Esophagus muscularis mucosa (tissue), 4 donors: Measurements from ENCODE around the gene TMED3. TPM values are rescaled to one million over a fixed set of nuclear protein-coding genes. Genes with fewer than 3 reads are reported as not detected.

Experiments
- DNase-seq: peaks from one replicate; pipeline ENCODE4 v3.0.0-alpha.2; 2017; ENCODE audit errors: extremely low spot score
- H3K27ac ChIP-seq, 4 donors: fragments of 200-600 bp; sonication (generic); replicated peaks in 1 of 4; 1 replicate in 3 of 4; 2 replicates in 1 of 4; pipeline ENCODE4 v1.5.1; 2016 to 2019; ENCODE audit warnings: mild to moderate bottlenecking in 1 of 4
- H3K27me3 ChIP-seq, 4 donors: fragments of 200-600 bp; sonication (generic); one replicate each; pipeline versions ENCODE4 v1.5.1 to v1.6.0; 2016 to 2019
- H3K36me3 ChIP-seq, 4 donors: fragments of 200-600 bp; sonication (generic); one replicate each; pipeline ENCODE4 v1.5.1; 2016 to 2019
- H3K4me1 ChIP-seq, 4 donors: fragments of 200-600 bp; sonication (generic); one replicate each; pipeline ENCODE4 v1.5.1; 2016 to 2019
- H3K4me3 ChIP-seq, 4 donors: fragments of 200-600 bp; sonication (generic); 1 replicate in 2 of 4; 2 replicates in 2 of 4; pipeline ENCODE4 v1.5.1; 2016 to 2019; ENCODE audit warnings: mild to moderate bottlenecking in 4 of 4, moderate library complexity in 1 of 4
- H3K9me3 ChIP-seq, 4 donors: fragments of 200-600 bp; sonication (generic); 1 replicate in 3 of 4; 2 replicates in 1 of 4; pipeline ENCODE4 v1.5.1; 2016 to 2019
- EP300 ChIP-seq: sonication (generic); formaldehyde crosslinking; IDR thresholded peaks from one replicate; pipeline ENCODE4 v1.6.1; 2017; ENCODE audit warnings: antibody characterized with exemption
- POLR2A ChIP-seq: fragments of 450-650 bp; IDR thresholded peaks from one replicate; pipeline ENCODE4 v1.6.1; 2017; ENCODE audit warnings: antibody characterized with exemption, moderate library complexity, mild to moderate bottlenecking, low read depth
- POLR2AphosphoS5 ChIP-seq, 2 donors: sonication (generic); formaldehyde crosslinking; IDR thresholded peaks; one replicate each; pipeline ENCODE4 v1.6.1; 2017; ENCODE audit warnings: antibody characterized with exemption in 2 of 2
- WGBS: methylation state at CpG from one replicate; pipeline ENCODE4 v1.1.5; 2018; 5-methylcytosine and 5-hydroxymethylcytosine counted together
- intact Hi-C: fragments of 100-400 bp; cut with DNase I; formaldehyde crosslinking; loops from one replicate; pipeline ENCODE4 v1.15.1; 2023
- total RNA-seq, 4 donors: library from RNA; depleted of rRNA; stranded (reverse); fragments of >200 nt; gene quantifications; one replicate each; pipeline versions ENCODE4 v1.1.0 to v1.2.1, GENCODE V29; 2016
- TF ChIP-seq, protein P1 (sequence below), 3 experiments: fragments of 200-600 bp in 2 of 3; fragments of 450-650 bp in 1 of 3; sonication (generic) in 2 of 3; IDR thresholded peaks; one replicate each; pipeline ENCODE4 v1.5.1; 2017 to 2019; ENCODE audit warnings: antibody characterized with exemption in 3 of 3, mild to moderate bottlenecking in 2 of 3, moderate library complexity in 1 of 3

Gene TMED3
- total RNA-seq, 4 donors from 2014 or later, result 17.9 to 26.5 (median 23.5) TPM

DNA sequence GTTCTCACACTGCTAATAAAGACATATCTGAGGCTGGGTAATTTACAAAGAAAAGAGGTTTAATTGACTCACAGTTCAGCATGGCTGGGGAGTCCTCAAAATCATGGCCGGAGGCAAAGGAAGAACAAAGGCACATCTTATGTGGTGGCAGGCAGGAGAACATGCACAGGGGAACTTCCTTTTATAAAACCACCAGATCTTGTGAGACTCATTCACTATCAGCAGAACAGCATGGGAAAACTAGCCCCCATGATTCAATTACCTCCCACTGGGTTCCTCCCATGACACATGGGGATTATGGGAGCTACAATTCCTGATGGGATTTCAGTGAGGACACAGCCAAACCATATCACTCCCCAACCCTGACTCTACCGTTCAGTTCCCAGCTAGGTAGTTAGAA, 61.5 kb downstream of the TMED3 start:
- H3K27me3 ChIP-seq, result no peaks in the 10 kb centered on the region
- 79% methylated on average over 2 of the region's 2 CpGs for WGBS
- H3K9me3 ChIP-seq, result no peaks in the 10 kb centered on the region
- H3K36me3 ChIP-seq, result no peaks in the 10 kb centered on the region
- TF ChIP-seq, protein P1, sequence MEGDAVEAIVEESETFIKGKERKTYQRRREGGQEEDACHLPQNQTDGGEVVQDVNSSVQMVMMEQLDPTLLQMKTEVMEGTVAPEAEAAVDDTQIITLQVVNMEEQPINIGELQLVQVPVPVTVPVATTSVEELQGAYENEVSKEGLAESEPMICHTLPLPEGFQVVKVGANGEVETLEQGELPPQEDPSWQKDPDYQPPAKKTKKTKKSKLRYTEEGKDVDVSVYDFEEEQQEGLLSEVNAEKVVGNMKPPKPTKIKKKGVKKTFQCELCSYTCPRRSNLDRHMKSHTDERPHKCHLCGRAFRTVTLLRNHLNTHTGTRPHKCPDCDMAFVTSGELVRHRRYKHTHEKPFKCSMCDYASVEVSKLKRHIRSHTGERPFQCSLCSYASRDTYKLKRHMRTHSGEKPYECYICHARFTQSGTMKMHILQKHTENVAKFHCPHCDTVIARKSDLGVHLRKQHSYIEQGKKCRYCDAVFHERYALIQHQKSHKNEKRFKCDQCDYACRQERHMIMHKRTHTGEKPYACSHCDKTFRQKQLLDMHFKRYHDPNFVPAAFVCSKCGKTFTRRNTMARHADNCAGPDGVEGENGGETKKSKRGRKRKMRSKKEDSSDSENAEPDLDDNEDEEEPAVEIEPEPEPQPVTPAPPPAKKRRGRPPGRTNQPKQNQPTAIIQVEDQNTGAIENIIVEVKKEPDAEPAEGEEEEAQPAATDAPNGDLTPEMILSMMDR (IDR thresholded peaks at IDR 0.05), result no peak
- TF ChIP-seq POLR2A (no peak), EP300 (no peak), POLR2AphosphoS5 (IDR thresholded peaks at IDR 0.05) (no peak)
- DNase-seq, result no peak
- no peak overlapping the region for H3K27ac ChIP-seq
- intact Hi-C loops, result no loop called here
- H3K4me1 ChIP-seq, result no peaks in the 10 kb centered on the region
- no peak overlapping the region for H3K4me3 ChIP-seq

Other genes with a start within 250 kb of the TMED3 start
- under 1 TPM in 2 of 4 donors, not detected in 2; 0.17 to 0.23 TPM for gene RASGRF1, start 220.3 kb upstream of the TMED3 start, total RNA-seq
- gene ANKRD34C, start 28.4 kb upstream of the TMED3 start, total RNA-seq, result not detected
- gene MINAR1, start 121.2 kb downstream of the TMED3 start, total RNA-seq, result under 1 TPM; 0.13 to 0.75 (median 0.46) TPM